RWPE1 (cell line): Measurements from ENCODE around the gene MALAT1.
"Not testable (repeated sequence)": the region's sequence is repeated elsewhere in the genome, so short reads cannot be mapped to it uniquely, and the experiment has no call there.

Source experiments
- CTCF ChIA-PET: fragments of 350-600 bp; sonication (Branson Sonifier 250); formaldehyde crosslinking; extraction: SDS; loops from one replicate; lab custom pipeline; 2021; lab: Yijun Ruan, JAX
- POLR2A ChIA-PET: fragments of 400-600 bp; formaldehyde crosslinking; extraction: SDS; loops from one replicate; lab custom pipeline; 2020; ENCODE audit warnings: antibody characterized with exemption; ENCODE audit not compliant: low non-redundant PET; lab: Yijun Ruan, JAX
- DNase-seq: peaks from one replicate; pipeline ENCODE4 v3.0.0; 2012; ENCODE audit warnings: low spot score
- H3K27ac ChIP-seq: fragments of 450-650 bp; 2 replicates; pipeline ENCODE4 v1.5.1; 2017
- TF ChIP-seq, protein P1 (sequence below): fragments of 450-650 bp; conservative IDR thresholded peaks from 2 replicates; pipeline ENCODE4 v1.5.1; 2017; ENCODE audit warnings: low read depth, mild to moderate bottlenecking

Gene MALAT1

DNA sequence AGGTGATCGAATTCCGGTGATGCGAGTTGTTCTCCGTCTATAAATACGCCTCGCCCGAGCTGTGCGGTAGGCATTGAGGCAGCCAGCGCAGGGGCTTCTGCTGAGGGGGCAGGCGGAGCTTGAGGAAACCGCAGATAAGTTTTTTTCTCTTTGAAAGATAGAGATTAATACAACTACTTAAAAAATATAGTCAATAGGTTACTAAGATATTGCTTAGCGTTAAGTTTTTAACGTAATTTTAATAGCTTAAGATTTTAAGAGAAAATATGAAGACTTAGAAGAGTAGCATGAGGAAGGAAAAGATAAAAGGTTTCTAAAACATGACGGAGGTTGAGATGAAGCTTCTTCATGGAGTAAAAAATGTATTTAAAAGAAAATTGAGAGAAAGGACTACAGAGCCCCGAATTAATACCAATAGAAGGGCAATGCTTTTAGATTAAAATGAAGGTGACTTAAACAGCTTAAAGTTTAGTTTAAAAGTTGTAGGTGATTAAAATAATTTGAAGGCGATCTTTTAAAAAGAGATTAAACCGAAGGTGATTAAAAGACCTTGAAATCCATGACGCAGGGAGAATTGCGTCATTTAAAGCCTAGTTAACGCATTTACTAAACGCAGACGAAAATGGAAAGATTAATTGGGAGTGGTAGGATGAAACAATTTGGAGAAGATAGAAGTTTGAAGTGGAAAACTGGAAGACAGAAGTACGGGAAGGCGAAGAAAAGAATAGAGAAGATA lies at the start of gene MALAT1:
MALAT1 (plus strand) TSS at position 69 of the 736 bp plus-strand sequence.
- peak; percentile 60 for DNase-seq
- H3K27ac ChIP-seq: peak within 1 kb of the TSS; percentile 99
- ChIA-PET POLR2A (interaction anchor here (0.6 to 4.8 kb wide), 13 partner anchors 9 to 79 kb away, joined by 3 to 34 read pairs (median 4); partner anchors contain the start of gene NEAT1), CTCF (interaction anchor here (1.2 to 1.8 kb wide), 2 partner anchors 20 to 82 kb away, joined by 4 read pairs; no protein-coding TSS in a partner anchor)
- TF ChIP-seq, protein P1, sequence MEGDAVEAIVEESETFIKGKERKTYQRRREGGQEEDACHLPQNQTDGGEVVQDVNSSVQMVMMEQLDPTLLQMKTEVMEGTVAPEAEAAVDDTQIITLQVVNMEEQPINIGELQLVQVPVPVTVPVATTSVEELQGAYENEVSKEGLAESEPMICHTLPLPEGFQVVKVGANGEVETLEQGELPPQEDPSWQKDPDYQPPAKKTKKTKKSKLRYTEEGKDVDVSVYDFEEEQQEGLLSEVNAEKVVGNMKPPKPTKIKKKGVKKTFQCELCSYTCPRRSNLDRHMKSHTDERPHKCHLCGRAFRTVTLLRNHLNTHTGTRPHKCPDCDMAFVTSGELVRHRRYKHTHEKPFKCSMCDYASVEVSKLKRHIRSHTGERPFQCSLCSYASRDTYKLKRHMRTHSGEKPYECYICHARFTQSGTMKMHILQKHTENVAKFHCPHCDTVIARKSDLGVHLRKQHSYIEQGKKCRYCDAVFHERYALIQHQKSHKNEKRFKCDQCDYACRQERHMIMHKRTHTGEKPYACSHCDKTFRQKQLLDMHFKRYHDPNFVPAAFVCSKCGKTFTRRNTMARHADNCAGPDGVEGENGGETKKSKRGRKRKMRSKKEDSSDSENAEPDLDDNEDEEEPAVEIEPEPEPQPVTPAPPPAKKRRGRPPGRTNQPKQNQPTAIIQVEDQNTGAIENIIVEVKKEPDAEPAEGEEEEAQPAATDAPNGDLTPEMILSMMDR: no peak

GRCh38 chr11:65451301-65451700 lies 47.5 kb upstream of the MALAT1 start:
- DNase-seq, CTCF ChIA-PET, H3K27ac ChIP-seq, POLR2A ChIA-PET: not testable (repeated sequence)

GRCh38 chr11:65452259-65452658 lies 46.6 kb upstream of the MALAT1 start:
- H3K27ac ChIP-seq: peak overlapping the region; percentile 93; the same call in 1 of the 2 replicates
- CTCF ChIA-PET, DNase-seq: not testable (repeated sequence)
- POLR2A ChIA-PET: interaction anchor here (0.6 kb wide), 1 partner anchor 23 kb away, joined by 3 read pairs; no protein-coding TSS in a partner anchor

DNA sequence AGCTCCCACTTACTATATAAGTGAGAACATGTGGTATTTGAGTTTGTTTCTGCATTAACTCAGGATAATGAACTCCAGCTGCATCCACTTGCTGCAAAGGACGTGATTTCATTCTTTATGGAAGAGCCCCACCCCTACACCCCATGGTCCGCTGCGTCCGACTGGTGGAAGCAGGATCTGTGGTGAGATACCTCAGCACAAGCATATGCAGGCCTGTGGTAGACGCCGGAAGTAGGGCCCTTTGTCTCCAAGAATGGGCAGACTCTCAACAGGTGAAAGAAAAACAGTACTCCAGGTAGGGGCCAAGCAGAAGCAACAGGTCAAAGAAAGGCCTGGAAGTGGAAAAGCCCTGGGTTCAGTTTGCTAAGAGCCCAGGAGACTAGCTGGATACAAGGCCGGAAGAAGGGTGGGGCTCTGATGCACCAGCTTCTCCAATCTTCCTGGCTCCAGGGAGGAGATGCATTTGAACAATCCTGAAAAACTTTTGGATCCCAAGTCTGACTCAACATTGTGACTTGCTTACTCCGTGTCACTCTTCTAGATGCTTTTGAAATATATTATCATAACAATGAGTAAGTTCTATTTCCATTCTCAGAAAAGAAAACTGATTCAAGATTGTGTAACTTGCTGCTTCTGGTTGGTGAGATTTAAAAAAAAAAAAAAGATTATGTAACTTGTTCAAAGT lies 45.9 kb upstream of the MALAT1 start:
- H3K27ac ChIP-seq: peak overlapping the region; percentile 93

GRCh38 chr11:65454311-65454695 lies 44.5 kb upstream of the MALAT1 start:
- CTCF ChIA-PET: interaction anchor here (0.7 kb wide), 1 partner anchor 46 kb away, joined by 3 read pairs; no protein-coding TSS in a partner anchor
- POLR2A ChIA-PET: interaction anchor here (1.2 kb wide), 1 partner anchor 43 kb away, joined by 3 read pairs; no protein-coding TSS in a partner anchor
- TF ChIP-seq, protein P1: no peak
- no peak for DNase-seq
- H3K27ac ChIP-seq: peak overlapping the region; percentile 93

More for the DNA sequence above, 45.9 kb upstream of the MALAT1 start:
- POLR2A ChIA-PET: interaction anchor here (0.6 kb wide), 1 partner anchor 22 kb away, joined by 3 read pairs; no protein-coding TSS in a partner anchor
- TF ChIP-seq, protein P1: no peak
- peak; percentile 60 for DNase-seq
- CTCF ChIA-PET: interaction anchor here (0.6 kb wide), 1 partner anchor 35 kb away, joined by 3 read pairs; no protein-coding TSS in a partner anchor

- ChIA-PET POLR2A (interaction anchor here (0.6 to 1.2 kb wide), 4 partner anchors 23 to 44 kb away, joined by 3 to 5 read pairs (median 3); partner anchors contain the start of gene MALAT1), CTCF (interaction anchor here (0.7 kb wide), 1 partner anchor 45 kb away, joined by 3 read pairs; no protein-coding TSS in a partner anchor)
- peak; percentile 87 for DNase-seq
- peak overlapping the region; percentile 93 for H3K27ac ChIP-seq
- TF ChIP-seq, protein P1: no peak
Observed at GRCh38 chr11:65454696-65455456, 44.0 kb upstream of the MALAT1 start.

DNA sequence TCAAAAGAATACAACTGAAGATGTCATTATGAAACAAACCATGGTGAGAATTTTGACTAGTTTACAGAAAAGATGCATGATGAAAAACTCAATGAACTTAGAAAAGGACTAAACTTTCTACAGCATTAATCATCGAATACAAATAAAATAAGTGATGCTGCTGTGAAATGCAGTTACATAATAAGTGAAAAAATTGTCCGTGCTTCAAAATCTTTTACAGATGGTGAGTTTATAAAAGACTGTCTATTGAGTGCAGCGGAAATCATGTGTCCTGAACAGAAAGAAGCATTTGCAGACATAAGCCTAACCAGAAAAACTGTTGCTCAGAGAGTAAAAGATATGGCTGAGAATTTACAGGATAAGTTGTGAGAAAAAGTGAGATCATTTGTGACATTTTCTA lies 42.4 kb upstream of the MALAT1 start:
- TF ChIP-seq, protein P1: no peak
- no peak overlapping the region for H3K27ac ChIP-seq
- DNase-seq: no peak
- POLR2A ChIA-PET: interaction anchor here (0.7 kb wide), 1 partner anchor 20 kb away, joined by 6 read pairs; no protein-coding TSS in a partner anchor
- CTCF ChIA-PET: no interaction called here
